Type B pancreatic cell (in vitro differentiated cells): Measurements from ENCODE around the gene GEMIN5. TPM values are rescaled to one million over a fixed set of nuclear protein-coding genes. Genes with fewer than 3 reads are reported as not detected.

ENCODE experiments used
- DNase-seq: peaks from one replicate; pipeline ENCODE4 v3.0.0; 2021; ENCODE audit warnings: mixed read lengths; ENCODE audit not compliant: unreplicated experiment; ENCODE audit errors: extremely low spot score
- H3K27ac Mint-ChIP-seq: 2 replicates; pipeline ENCODE4 v1.8.0; 2021; ENCODE audit warnings: mild to moderate bottlenecking, mixed read lengths
- H3K27me3 Mint-ChIP-seq: 2 replicates; pipeline ENCODE4 v1.8.0; 2021; ENCODE audit warnings: mixed read lengths
- H3K36me3 Mint-ChIP-seq: 2 replicates; pipeline ENCODE4 v1.8.0; 2021; ENCODE audit warnings: mixed read lengths
- H3K4me1 Mint-ChIP-seq: one replicate; pipeline ENCODE4 v1.8.0; 2021; ENCODE audit warnings: mixed read lengths; ENCODE audit not compliant: unreplicated experiment
- H3K4me3 Mint-ChIP-seq: 2 replicates; pipeline ENCODE4 v1.8.0; 2021; ENCODE audit warnings: mild to moderate bottlenecking, mixed read lengths
- H3K9me3 Mint-ChIP-seq: 2 replicates; pipeline ENCODE4 v1.8.0; 2021; ENCODE audit warnings: mixed read lengths
- total RNA-seq: library from RNA; stranded (reverse); gene quantifications from 2 replicates; pipeline ENCODE4 v1.2.1, GENCODE V29; 2021; ENCODE audit warnings: low replicate concordance
- TF ChIP-seq, protein P1 (sequence below): fragments of 200-600 bp; sonication (generic); conservative IDR thresholded peaks from 2 replicates; pipeline ENCODE4 v1.5.0; 2021; ENCODE audit warnings: antibody characterized with exemption, mild to moderate bottlenecking

Gene GEMIN5
- total RNA-seq, 1 donor from 2014 or later, result 22.5 TPM

DNA sequence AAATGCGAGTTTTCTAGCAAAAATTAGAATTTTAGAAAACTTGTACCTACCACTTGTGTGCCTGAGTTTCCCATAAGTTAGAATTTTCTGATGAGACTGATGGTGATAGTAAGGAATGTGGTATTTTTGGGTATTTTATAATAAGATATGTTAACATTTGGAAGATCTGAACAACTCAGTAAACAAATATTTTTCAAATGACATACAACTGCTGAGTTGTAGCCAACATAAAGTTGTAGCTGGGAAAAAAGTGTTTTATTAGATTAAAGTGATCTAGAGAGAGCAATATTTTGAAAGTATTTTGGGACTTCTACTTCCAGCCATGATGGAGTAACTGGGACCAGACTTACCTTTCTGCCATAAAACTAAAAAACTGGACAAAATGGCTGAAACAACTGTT, 37.9 kb downstream of the GEMIN5 start:
- Mint-ChIP-seq H3K4me3 (no peak overlapping the region), H3K27ac (no peak overlapping the region), H3K36me3 (peaks cover 42% of the 10 kb centered on the region)

DNA sequence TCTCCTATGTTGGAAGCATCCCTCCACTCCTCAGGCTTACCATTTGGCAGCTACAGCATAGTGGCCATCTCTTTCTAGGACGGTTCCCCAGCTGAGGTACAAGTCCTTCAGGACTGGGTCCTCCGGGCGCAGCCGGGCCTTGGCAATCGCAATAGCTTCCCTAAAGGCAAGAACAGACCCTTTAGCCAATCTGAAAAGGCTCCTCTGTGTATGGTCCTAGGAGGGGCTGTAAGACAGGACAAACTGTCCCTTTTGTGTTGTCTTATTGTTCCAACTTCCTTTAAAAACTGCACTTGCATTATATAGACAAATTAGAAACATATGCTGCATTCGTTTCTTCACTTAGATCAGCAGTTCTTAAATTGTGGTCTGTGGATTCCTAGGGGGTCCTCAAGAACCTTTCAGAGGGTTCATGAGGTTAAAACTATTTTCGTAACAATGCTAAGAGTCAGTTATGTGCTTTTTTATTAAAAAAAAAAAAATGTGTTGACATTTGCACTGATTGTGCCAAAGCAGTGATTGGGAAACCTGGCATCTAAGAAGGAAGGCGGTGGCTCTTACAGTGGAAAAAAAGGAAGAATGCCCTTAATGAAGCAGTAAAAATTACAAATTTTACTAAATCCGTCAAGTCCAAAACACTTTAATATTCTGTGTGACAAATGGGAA, 38.7 kb downstream of the GEMIN5 start:
- TF ChIP-seq, protein P1, sequence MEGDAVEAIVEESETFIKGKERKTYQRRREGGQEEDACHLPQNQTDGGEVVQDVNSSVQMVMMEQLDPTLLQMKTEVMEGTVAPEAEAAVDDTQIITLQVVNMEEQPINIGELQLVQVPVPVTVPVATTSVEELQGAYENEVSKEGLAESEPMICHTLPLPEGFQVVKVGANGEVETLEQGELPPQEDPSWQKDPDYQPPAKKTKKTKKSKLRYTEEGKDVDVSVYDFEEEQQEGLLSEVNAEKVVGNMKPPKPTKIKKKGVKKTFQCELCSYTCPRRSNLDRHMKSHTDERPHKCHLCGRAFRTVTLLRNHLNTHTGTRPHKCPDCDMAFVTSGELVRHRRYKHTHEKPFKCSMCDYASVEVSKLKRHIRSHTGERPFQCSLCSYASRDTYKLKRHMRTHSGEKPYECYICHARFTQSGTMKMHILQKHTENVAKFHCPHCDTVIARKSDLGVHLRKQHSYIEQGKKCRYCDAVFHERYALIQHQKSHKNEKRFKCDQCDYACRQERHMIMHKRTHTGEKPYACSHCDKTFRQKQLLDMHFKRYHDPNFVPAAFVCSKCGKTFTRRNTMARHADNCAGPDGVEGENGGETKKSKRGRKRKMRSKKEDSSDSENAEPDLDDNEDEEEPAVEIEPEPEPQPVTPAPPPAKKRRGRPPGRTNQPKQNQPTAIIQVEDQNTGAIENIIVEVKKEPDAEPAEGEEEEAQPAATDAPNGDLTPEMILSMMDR, result no peak
- no peak for DNase-seq
- H3K27ac Mint-ChIP-seq, result no peak overlapping the region
- H3K4me3 Mint-ChIP-seq, result no peak overlapping the region
- peaks cover 42% of the 10 kb centered on the region for H3K36me3 Mint-ChIP-seq
- no peaks in the 10 kb centered on the region for H3K4me1 Mint-ChIP-seq
- no peaks in the 10 kb centered on the region for H3K27me3 Mint-ChIP-seq
- no peaks in the 10 kb centered on the region for H3K9me3 Mint-ChIP-seq

More for the DNA sequence above, 37.9 kb downstream of the GEMIN5 start:
- no peaks in the 10 kb centered on the region for H3K27me3 Mint-ChIP-seq
- TF ChIP-seq, protein P1, result no peak
- H3K4me1 Mint-ChIP-seq, result no peaks in the 10 kb centered on the region
- no peaks in the 10 kb centered on the region for H3K9me3 Mint-ChIP-seq
- no peak for DNase-seq

DNA sequence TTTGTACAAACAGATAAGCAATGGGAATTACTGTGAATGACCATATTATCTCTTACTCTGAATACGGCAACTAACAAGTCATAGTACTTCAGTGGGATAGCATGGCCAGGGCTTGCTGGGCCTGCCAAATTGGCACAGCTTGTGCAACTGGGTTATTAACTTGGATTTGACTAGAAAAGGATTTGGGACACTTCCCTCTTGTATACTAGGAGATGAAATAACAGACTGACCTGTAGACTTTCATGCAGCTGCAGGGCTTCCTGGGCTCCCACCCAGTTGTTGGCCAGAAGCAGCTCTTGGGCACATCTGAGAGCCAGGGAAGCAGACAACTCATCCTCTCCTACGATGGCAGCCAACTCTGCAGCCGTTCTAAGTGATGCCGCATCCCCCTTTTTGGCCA, 39.8 kb downstream of the GEMIN5 start:
- Mint-ChIP-seq H3K4me3 (no peak overlapping the region), H3K27ac (no peak overlapping the region), H3K27me3 (no peaks in the 10 kb centered on the region), H3K9me3 (no peaks in the 10 kb centered on the region), H3K36me3 (peaks cover 37% of the 10 kb centered on the region), H3K4me1 (no peaks in the 10 kb centered on the region)
- DNase-seq, result no peak
- TF ChIP-seq, protein P1, result no peak

DNA sequence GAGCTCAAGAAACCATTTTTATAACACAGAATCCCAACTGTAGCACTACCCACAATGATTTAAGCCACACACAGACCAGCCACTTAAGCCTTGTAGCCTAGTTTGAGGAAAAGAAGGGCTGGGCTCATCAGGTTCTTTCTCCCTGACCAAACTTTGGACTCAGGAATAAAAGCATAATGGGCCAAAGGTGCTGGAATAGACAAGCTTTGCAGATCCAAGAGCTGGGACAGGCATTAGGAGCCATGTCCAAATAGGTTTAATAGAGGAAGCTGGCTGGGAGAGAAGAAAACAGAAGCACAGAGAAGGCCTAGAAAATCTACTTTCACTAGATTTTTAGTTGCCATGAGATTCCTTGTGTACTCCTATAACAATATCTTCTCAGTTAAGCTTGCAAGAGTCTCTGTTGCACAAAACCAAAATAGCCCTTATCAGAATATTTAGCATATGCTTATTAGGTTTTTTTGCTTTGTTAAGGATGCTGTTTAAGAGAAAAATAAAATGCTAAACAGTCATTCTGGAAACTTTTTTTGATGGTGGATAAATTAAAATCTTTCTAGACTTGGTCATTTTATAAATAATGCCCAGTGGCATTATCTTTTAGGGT, 41.3 kb downstream of the GEMIN5 start:
- Mint-ChIP-seq H3K27me3 (no peaks in the 10 kb centered on the region), H3K36me3 (peaks cover 37% of the 10 kb centered on the region), H3K27ac (no peak overlapping the region), H3K4me3 (no peak overlapping the region), H3K9me3 (no peaks in the 10 kb centered on the region), H3K4me1 (no peaks in the 10 kb centered on the region)
- TF ChIP-seq, protein P1, result no peak
- DNase-seq, result no peak

DNA sequence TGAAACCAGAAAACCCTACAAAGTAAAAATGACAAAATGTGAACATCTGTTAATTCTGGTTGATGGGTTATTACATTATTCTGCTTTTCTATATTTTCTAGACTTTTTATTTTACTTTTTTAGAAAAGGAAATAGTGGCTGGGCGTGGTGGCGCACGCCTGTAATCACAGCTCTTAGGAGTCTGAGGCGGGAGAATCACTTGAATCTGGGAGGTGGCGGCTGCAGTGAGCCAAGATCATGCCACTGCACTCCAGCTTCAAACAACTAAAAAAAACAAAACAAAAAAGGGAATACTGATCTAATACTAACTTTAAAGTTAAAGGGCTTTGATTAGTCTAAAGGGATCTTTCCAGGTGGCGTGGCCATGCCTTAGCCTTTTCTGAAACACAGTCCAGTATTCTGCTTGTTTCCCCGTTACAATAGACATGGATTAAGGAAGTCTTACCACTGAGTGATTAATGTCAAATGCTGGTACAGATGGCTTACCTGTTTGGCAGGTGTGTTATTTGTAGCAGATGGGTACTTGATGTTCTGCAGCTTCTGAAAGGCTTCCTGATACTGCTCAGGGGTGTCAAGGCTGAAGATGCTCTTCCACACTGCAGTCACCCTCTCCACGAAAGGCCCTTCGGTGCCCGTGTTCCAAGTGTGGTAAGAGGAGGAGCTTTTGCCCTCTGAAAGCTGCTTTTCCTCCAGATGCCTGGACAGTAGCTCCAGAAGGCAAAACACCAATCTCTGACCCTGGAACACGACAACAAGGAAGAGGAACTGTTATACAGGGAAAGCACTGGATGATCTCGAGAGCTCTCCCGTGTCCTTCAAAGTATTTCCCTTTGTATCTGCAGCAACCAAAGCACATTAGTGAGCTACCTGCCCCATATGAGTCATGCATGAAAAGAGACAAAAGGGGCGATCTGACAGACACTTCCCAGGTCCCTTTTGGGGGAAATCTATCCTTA, 42.1 kb downstream of the GEMIN5 start:
- Mint-ChIP-seq H3K27ac (no peak overlapping the region), H3K27me3 (no peaks in the 10 kb centered on the region), H3K4me3 (no peak overlapping the region), H3K9me3 (no peaks in the 10 kb centered on the region), H3K36me3 (peaks cover 37% of the 10 kb centered on the region), H3K4me1 (no peaks in the 10 kb centered on the region)
- DNase-seq, result no peak
- TF ChIP-seq, protein P1, result no peak
